Ureter (tissue), 1 donor: Measurements from ENCODE around the gene PABPN1L. TPM values are rescaled to one million over a fixed set of nuclear protein-coding genes. Genes with fewer than 3 reads are reported as not detected.

ENCODE experiments used
- DNase-seq: peaks from one replicate; pipeline ENCODE4 v3.0.0-alpha.2; 2020; ENCODE audit warnings: low spot score
- total RNA-seq: library from RNA; stranded (reverse); gene quantifications from one replicate; pipeline ENCODE4 v1.2.4, GENCODE V29; 2023
- donor health status: DM: yes; HTN: yes; CAD: no.

The PABPN1L gene
- total RNA-seq, 1 donor from 2014 or later: not detected

DNA sequence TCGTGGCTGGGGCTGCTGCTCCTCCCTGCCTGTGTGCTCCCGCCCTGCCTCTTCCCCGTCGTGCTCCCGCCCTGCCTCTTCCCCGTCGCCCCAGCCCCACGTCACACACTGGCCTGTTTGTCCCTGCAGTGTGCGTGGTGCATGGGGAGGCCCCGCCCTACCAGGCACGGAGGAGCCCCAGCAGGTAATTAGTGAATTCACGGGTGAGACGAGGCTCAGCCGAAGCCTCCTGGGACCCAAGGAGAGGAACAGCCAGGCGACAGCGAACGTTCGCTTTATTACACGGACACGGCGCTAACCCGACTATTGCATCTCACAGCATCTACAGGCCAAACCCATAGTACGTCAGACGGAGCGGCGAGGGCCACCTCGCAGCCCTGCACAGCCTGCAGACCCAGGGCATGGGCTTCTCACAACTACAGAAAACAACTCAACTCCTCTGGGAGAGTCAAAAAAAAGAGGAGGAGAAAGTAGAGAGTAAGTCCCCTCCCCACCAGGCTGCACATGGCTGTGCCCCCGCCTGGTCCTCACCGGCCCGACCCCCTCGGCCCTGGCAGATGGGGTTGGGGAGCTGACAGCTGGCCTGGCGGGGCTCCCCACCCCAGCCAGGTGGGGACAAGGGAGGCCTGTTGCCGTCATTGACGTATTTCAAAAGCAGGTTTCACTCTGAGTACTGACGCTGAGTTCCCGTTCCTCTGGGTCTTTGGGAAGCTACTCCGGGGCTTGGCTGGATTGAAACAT lies 4.3 kb upstream of the PABPN1L start:
- DNase-seq: no peak

DNA sequence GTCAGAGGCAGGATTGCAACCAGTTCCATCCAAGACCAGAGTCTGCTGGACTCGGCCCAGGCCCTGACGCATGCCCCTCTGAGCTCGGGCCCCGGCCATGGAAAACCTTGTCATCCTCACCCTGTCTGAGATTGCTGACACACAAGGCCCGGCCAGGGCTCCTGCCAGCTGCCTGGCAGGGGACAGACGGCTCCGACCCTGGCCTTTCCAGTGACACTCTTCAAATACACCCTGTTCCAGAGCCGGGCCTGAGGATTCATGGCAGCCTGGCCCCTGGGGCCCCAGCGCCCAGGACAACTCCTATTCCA lies 3.2 kb upstream of the PABPN1L start:
- DNase-seq: no peak

DNA sequence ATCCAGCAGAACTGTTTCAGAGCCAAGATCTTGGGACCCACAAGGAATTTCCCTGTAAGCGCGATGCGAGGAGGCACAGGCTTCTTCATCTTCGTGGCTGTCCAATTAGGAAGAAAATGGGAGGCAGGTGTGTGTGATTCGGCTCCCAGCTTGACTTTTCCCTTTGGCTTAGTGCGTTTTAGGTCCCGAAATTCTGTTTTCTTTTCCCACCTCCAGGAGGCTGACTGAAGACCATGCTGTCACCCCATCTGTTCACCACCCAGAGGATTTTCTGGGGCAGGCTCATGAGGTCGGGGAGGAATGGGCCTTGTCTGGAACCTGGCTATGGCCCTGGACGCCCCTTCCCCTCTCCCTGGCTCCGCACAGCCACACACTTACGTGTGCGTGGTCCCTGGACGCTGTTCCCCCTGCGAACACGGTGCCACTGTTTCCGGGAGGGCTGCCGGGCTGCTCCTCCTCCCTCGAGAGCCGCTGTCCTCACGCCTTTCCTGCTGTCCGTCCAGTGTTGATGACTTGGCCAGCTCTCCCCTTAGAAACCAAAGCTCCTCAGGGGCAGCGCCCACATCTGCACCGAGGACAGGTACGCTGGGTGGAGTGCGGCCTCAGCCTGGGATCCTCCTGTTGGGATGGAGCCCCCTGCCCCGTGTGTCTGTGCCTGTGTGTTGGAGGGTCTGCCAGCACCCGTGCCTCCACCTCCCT lies 2.7 kb upstream of the PABPN1L start:
- no peak for DNase-seq

DNA sequence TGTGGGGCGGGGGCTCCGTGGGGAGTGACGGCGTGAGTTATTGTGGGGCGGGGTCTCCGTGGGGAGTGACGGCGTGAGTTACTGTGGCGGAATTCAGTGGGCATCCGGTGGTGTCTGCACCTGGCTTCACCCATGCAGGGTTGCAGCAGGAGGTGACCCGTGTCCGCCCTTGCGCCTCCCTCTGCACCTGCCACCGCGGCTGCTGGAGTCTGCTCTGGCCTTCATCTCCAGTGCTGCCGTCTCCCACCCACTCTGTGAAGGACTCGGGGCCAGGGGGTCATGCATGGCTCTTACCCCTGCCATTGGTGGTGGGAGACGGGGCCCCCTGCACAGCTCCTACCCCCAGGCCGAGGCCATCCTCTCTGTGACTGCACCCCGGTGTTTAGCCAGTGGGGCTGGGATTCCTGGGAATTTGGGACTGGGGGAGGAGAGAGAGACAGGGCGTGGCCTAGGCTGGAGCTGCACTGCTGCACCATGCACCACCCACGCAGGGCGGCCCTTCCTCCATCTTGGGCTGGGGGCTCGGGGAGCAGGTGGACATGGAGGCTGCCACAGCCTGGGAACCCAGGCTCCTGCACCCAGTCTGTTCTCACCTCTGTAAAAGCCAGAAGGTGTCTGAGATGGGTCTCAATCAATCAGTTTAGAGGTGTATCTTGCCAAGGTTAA lies 1.3 kb upstream of the PABPN1L start:
- DNase-seq: no peak

DNA sequence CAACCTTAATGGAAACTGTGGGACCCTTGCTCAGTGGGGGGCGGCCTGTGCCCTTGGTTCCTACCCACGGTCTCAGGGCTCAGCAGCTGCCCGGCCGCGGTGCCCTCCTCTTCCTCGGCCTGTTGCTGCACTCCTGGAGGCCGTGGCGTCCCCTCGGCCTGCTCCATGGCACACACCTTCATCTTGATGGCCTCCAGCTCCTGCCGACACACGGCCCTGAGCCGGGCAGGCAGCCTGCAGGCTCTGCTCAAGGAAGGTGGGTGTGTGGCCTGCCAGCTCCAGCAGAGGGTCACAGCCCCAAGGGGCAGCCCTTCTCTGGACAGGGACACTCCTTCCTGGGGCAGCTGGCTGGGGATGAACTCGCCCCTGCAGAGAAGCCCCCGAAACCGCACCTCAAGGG lies 718 bp downstream of the PABPN1L start:
- DNase-seq: no peak

DNA sequence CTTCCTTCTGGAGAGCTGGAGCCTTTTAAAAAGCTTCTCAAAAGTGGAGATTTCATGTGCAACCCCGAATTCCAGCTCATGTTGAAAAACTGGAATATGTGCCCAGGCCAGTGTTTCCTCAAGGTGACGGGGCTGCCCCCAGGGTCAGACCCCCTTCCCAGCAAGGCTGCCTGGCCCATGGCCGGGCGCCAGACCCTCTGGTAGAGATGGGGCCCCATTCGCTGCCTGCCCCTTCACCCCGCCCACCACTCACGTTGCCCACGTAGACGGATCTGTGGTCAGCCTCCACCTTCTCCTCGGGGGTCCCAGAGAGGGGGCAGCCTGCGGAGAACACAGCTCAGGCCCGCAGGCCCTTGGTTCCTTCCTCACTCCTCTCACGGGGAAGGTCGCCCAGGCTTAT lies 1.1 kb downstream of the PABPN1L start:
- no peak for DNase-seq

DNA sequence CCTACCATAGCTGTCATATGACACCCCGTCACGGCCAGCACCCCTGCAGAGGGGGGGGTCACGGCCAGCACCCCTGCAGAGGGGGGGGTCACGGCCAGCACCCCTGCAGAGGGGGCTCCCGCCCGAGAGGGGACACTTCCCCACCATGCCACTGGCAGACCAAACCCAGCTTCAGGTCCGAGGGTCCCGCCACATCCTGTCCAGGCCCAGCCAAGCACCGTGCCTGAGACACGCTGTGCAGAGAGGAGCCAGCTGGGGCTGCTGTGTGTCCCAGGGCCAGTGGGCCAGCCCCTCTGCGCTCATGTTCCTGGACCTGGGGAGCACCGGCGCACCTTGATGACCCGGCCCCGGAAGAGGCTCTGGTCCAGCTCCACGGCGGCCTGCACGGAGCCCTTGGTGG lies 1.9 kb downstream of the PABPN1L start:
- no peak for DNase-seq

DNA sequence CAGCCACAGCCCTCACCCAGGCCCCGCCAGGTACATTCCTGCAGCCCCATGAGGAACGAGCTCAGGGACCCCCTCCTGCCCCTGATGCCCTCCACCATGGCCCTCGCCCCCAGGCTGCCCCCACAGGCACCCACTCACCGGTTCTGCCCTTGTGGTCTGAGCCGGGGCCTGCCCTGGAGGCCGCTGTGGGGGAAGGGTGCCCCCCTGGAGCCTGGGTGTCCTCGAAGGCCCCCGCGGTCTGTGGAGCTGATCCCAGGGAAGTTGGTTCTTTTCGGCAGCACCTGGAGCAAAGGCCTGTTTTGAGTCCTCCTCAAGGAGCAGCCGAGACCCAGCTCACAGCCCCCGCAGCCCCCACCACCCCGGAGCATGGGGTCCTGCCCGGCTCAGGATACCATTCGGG lies 2.4 kb downstream of the PABPN1L start:
- no peak for DNase-seq

DNA sequence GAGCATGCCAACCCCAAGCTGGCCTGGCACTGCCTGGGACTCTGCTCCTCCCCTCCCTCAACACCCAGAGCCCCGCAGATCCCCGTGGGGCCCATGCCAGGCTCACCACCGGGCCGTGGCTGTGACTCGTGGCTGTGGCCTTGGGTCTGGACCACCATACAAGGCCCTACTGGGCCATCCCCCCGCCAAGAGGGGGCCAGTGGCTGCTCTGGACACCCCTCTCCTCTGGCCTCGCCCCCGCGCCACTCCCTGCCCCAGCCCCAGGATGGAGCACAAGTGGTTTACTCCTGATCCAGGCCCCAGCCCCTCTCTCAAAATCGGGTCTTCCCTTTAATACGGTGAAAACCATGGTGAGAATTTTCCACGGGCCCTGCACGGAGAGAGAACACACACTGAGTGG lies 3.0 kb downstream of the PABPN1L start:
- no peak for DNase-seq

DNA sequence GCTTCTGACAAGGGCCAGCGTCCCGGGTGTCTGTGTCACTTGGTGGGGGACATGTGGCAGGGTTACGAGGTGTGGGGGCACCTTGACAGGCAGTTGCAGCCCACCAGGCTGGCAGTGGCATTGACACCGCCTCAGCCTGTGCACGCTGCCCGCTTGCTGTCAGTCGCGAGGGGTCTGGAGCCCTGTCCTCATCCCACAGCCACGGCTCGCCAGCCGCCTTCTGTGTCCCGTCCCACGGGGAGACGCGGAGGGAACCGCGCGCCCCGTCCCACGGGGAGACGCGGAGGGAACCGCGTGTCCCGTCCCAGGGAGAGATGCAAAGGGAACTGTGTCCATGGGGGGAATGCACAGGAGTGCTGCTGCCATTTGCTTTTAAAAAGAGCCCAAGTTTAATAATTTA lies 3.5 kb downstream of the PABPN1L start:
- no peak for DNase-seq

DNA sequence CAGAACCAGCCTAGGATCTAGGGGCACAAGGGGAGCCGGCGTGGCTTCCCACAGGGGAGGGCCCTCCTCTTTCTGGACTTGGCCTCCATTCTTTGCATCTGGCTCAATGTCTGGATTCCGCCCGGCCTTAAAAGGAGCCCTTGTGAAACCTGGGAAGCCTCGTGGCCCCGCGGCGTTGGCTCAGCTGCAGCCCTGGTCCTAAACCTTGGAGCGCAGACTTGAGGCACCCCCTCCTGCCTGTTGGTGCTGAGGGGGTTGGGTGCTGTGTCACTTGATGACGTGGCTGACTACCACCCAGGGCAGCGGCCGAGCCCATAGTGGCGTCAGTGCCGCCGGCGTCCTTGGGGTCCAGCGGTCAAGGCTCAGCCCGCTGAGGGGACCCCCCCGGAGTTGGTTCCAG lies 5.1 kb downstream of the PABPN1L start:
- no peak for DNase-seq

DNA sequence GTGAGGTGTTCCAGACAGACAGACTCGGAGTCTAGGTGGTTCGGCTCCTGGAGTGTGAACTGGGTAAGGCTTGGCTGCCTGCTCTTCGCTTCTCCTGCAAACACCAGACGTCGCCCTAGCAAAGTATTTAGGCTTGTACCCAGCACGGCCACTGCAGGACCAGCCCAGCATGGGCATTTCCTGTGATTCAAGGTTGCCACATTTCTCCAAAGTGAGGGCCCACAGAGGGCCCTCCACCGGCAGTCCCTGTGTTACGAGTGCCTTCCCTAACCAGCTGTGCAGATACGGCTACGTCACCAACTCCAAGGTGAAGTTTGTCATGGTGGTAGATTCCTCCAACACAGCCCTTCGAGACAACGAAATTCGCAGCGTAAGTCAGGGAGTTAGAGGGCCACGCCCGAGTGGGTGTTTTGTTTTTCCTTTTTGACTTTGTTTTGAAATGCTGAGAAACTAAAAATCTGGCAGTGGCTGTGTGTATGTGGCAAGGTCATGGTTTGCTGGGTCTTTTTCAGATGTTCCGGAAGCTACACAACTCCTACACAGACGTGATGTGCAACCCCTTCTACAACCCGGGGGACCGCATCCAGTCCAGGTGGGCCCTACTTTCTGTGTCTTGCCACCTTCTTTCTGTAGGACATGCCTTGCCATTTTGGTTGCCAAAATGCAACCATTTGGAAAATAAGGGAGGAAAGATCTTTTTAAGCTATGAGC lies 6.9 kb downstream of the PABPN1L start:
- no peak for DNase-seq

DNA sequence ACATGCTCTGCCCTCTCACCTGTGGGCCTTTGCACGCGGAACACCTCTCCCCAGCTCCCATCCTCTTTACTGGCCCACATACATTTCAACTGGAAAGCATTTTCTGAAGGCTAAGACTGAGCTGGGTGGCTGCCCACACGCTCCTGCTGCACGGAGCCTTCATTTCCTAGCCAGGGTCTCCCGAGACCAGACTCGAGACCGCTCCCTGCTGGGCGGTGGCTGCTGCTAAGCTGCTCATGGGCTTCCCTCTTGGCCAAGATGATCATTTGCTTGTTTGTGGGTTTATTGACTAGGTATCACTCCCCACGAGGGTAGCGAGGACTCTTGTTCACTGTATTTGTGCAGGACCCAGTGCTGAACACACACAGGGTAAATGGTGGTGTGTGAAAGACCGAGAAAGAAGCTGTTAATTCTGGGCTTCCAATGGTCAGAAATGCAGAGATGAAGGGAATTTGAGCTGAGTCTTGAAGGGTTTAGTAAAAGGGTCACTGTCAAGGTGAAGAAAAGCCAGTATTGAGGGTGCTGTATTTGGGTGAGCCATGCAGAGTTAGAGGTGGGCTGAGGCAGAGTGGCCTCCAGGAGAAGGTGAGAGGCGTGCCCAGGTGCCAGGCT lies 8.6 kb downstream of the PABPN1L start:
- peak; percentile 81 for DNase-seq

DNA sequence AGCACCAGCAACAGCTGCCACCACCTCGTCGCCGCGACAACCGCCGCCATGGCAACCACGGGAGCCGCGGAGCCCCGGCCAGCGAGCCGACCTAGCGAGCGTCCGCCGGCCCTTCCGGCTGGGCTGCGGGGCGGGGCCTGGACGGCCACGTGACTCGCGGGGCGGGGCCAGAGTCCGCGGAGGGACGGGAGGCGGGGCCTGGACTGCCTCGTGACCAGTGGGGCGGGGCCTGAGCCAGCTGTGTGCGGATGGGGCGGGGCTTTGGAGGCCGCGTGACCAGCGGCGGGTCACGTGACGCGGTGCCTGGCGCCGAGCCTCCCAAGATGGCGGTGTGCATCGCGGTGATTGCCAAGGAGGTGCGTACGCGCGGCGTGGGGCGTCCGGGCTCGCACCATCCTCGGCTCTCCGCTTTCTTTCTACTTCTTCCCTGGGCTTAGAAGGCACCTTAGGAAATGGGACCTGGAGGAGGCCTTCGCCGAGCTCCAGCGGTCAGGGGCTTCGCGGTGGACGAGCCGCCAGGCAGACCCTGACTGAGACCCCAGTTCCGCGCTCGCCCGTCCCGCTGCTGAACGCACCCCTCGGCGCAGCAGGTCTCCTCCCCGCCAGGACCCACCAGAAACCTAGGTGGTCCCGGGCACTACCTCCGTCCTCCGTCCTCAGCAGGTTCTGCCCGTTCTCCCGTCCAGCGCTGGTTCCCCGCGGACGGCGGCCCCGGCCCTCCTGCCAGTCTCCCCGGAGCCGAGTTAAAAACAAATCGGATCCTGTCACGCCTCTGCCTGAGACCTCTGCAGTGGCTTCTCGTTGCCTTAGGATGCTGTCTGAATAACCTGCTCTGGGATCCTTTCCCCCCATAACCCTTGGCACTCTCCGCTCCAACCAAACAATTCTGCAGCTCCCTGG lies 9.4 kb downstream of the PABPN1L start, which contains the start of the genes GALNS and TRAPPC2L:
GALNS (minus strand) TSS at position 120 of the 900 bp plus-strand sequence; CDS start at position 50, 70 bp downstream.
TRAPPC2L (plus strand) TSS at position 300 of the 900 bp plus-strand sequence; CDS start at position 324, 24 bp downstream.
- peak; percentile 99 for DNase-seq

DNA sequence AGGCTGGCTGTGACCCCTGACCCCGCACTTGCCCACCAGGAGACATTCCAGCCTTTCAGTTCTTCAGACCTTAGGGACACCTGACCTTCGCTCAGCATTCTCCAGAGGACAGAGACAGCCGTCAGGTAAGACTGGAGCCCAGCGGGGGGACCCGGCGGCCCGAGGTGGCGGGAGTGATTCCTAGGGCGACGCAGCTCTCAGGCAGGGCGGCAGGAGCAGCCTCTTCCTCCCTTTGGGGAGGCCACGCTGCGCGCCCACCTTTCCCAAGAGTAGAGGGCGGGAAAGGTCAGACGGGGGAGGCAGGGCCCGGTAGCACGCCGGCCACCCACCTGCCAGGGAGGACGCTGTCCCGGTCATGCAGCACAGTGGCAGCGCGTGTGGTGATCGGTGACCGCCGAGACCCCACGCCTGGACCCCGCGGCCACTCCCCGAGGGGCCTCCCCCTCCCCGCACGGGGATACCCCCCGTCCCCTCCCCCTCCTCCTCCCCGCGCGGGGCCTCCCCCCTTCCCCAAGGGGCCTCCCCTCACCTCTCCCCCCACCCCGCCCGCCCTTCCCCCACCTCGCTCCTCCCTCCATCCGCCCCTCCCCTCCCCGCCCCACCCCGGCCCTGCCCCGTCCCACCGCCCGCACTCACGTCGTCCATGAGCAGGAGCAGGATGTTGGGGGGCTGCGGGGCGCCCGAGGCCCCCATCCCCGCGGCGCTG lies 10.2 kb downstream of the PABPN1L start:
- DNase-seq: no peak

DNA sequence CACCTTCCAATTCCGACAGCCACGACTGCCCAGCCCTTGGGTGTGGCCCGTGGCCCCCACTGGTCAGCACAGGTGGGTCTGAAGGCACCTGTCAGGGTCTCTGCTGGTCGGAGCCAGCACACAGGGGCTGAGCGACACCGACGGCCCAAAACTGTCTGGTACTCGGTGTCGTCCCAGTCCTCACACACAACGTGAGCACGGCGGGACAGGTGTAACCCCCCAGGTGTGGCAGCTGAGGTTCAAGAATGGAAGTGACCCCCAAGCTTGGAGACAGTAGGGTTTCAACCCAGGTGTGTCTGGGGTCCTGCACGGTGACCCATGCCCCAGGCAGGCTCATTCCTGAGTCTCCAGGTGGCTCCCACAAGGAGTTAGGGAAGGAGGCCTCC lies 10.7 kb downstream of the PABPN1L start:
- no peak for DNase-seq

DNA sequence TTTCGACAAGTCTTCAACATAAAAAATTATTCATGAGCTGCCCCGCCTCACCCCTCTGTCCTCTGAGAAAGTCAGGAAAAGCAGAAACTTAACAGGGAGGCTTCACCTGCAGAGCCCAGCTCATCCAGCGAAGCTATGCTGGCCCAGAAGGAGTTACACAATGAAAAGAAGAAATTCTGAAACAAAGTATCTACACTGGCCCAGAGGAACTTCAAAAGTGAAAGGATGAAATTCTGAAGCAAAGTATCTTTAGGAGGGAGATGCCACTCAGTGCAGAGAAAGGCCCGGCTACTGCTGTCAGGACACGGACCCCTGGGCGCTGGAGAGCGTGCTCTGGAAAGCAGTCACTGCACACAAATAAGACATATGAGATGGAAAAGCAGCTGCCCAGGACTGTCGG lies 11.3 kb downstream of the PABPN1L start:
- DNase-seq: no peak

DNA sequence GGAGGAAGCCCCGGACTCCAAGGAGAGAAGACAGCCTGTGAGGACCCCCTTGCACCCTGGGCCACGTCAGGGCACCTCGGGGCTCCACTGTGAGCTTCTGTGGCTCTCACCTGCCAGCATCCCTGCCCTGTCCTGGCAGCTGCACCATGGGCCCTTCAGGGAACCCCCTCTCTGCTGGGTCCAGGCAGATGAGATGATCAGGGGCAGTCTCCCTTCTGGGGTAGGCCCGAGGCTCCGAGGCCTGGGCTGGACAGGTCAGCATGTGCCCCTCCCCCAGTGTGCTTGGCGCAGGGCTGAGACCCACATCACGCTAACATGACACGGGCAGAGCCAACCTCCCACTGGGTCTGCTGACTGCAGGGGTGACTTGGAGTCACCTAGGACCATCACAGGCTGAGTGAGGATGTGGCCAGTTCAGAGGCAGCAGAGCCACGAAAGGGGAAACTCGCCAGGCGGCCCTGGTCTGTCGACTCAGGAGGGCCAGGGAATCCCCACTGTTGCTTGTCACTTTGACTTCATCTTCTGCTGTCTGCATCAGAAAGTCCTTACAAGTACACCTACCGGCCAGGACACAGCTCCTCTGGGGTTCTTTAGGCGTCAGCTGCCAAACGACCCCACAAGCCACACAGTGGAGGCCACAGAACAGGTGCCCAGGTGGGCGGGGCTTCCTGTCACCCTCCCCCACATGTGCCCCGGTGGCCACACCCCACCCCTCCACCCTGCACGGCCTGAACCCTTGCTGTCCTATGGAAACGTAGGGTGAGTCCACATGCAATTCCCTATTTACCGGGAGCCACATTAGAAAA lies 12.0 kb downstream of the PABPN1L start:
- DNase-seq: no peak

DNA sequence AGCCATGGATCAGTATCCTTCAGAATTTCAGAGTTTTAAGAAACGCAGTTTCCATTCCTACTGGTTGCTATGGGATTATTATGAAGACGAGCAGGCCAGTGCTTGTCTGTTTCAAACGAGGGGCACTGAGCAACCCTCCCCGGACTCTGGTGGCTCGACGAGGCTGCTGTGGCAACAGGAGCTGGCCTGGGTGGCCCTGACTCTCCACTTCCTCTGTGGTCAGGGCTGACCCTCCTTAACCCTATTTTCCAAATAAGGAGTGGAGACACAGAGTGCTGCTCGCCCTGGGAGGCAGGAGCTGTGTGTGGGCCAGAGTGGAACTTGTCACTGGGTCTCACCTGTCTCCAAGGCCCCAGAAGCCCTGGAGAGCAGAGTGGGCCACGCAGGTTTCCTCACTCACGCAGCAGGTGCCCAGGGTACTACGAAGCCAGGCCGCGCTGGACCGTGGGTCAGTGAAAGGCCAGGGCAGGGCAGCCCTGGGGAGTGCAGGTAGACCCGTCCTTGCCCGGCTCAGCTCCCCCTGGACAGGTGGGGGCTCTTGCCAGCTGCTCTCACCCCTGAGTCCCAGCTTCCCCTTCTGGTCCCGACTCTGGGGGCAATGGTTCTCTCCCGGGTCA lies 13.0 kb downstream of the PABPN1L start:
- DNase-seq: no peak
